Left ventricle myocardium inferior (tissue), 1 donor: ENCODE data around the gene MBD3. TPM values are rescaled to one million over a fixed set of nuclear protein-coding genes. Genes with fewer than 3 reads are reported as not detected.

Experiments used
- DNase-seq: peaks from one replicate; pipeline ENCODE4 v3.0.0-alpha.2; 2020
- H3K27ac ChIP-seq: fragments of 200-600 bp; replicated peaks from 2 replicates; pipeline ENCODE4 v1.8.0; 2021
- H3K27me3 ChIP-seq: fragments of 200-600 bp; 2 replicates; pipeline ENCODE4 v1.8.0; 2021; ENCODE audit warnings: low read depth
- H3K36me3 ChIP-seq: fragments of 200-600 bp; 2 replicates; pipeline ENCODE4 v1.8.0; 2021
- H3K4me1 ChIP-seq: fragments of 200-600 bp; 2 replicates; pipeline ENCODE4 v1.8.0; 2021
- H3K4me3 ChIP-seq: fragments of 200-600 bp; 2 replicates; pipeline ENCODE4 v1.8.0; 2021; ENCODE audit warnings: mild to moderate bottlenecking, moderate library complexity
- H3K9me3 ChIP-seq: fragments of 200-600 bp; replicated peaks from 2 replicates; pipeline ENCODE4 v1.8.0; 2021
- CTCF ChIP-seq: fragments of 200-600 bp; IDR thresholded peaks from 2 replicates; pipeline ENCODE4 v1.8.0; 2021; ENCODE audit warnings: antibody characterized with exemption, mild to moderate bottlenecking, borderline replicate concordance
- intact Hi-C: fragments of 100-400 bp; cut with micrococcal nuclease; formaldehyde crosslinking; loops from one replicate; pipeline ENCODE4 v1.11.0; 2022
- total RNA-seq: library from RNA; stranded (reverse); fragmentation: NEBNext Ultra II Directional; extraction: Animal tissue kit (Norgen Biotek cat#: 25700); gene quantifications from one replicate; pipeline ENCODE4 v1.2.1, GENCODE V29; 2021
- donor health status: DM: no; HTN: yes; CAD: no; lungs with severe emphysema.

MBD3 gene
- total RNA-seq, 1 donor from 2014 or later, result 48.6 TPM

DNA sequence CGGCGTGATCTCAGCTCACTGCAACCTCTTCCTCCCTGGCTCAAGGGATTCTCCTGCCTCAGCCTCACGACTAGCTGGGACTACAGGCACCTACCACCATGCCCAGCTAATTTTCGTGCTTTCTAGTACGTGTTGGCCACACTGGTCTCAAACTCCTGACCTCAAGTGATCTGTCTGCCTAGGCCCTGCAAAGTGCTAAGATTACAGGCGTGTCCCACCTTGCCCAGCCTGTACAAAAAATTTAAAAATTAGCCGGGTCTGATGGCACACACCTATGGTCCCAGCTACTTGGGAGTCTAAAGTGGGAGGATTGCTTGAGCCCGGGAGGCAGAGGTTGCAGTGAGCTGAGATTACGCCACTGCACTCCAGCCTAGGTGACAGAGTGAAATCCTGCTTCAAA lies 19.9 kb downstream of the MBD3 start:
- peaks cover 15% of the 10 kb centered on the region for H3K4me1 ChIP-seq
- intact Hi-C loops, result no loop called here
- peaks cover 12% of the 10 kb centered on the region for H3K36me3 ChIP-seq
- DNase-seq, result no peak
- no peak for TF ChIP-seq CTCF
- H3K4me3 ChIP-seq, result no peak overlapping the region
- H3K9me3 ChIP-seq, result no peaks in the 10 kb centered on the region
- H3K27me3 ChIP-seq, result no peaks in the 10 kb centered on the region
- no peak overlapping the region for H3K27ac ChIP-seq

- Histone ChIP-seq H3K36me3 (no peaks in the 10 kb centered on the region), H3K27ac (no peak overlapping the region), H3K4me1 (peaks cover 15% of the 10 kb centered on the region), H3K27me3 (no peaks in the 10 kb centered on the region), H3K4me3 (no peak overlapping the region), H3K9me3 (no peaks in the 10 kb centered on the region)
- no peak for DNase-seq
- intact Hi-C loops, result no loop called here
- TF ChIP-seq CTCF, result no peak
These were observed 21.3 kb downstream of the MBD3 start for GRCh38 chr19:1571358-1571757.

DNA sequence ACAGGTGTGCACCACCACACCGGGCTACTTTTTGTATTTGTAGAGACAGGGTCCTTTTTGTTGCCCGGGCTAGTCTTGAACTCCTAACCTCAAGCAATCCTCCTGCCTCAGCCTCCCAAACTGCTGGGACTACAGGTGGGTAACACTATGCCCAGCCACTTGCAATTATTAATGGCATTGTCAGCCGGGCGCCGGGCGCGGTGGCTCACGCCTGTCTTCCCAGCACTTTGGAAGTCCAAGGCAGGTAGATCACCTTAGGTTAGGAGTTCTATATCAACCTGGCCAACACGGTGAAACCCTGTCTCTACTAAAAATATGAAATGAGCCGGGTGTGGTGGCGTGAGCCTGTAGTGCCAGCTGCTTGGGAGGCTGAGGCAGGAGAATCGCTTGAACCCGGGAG lies 21.8 kb downstream of the MBD3 start:
- Histone ChIP-seq H3K27ac (no peak overlapping the region), H3K4me3 (no peak overlapping the region), H3K27me3 (no peaks in the 10 kb centered on the region), H3K36me3 (no peaks in the 10 kb centered on the region), H3K4me1 (peaks cover 20% of the 10 kb centered on the region), H3K9me3 (no peaks in the 10 kb centered on the region)
- intact Hi-C loops, result no loop called here
- TF ChIP-seq CTCF, result no peak
- DNase-seq, result no peak

- Histone ChIP-seq H3K36me3 (no peaks in the 10 kb centered on the region), H3K4me1 (peaks cover 25% of the 10 kb centered on the region), H3K27ac (no peak overlapping the region), H3K27me3 (no peaks in the 10 kb centered on the region), H3K4me3 (no peak overlapping the region), H3K9me3 (no peaks in the 10 kb centered on the region)
- TF ChIP-seq CTCF, result no peak
- DNase-seq, result no peak
- intact Hi-C loops, result no loop called here
These were observed 22.7 kb downstream of the MBD3 start for GRCh38 chr19:1569997-1570396.

- no peaks in the 10 kb centered on the region for H3K9me3 ChIP-seq
- intact Hi-C loops, result no loop called here
- H3K36me3 ChIP-seq, result no peaks in the 10 kb centered on the region
- H3K27me3 ChIP-seq, result no peaks in the 10 kb centered on the region
- DNase-seq, result peak; percentile 81
- peak within 1 kb of the TSS; percentile 87 for H3K27ac ChIP-seq
- peaks cover 25% of the 10 kb centered on the region for H3K4me1 ChIP-seq
- peak within 1 kb of the TSS; percentile 84 for H3K4me3 ChIP-seq
- no peak for TF ChIP-seq CTCF
These were observed 24.2 kb downstream of the MBD3 start, which contains the start of gene MEX3D for GRCh38 chr19:1568320-1569019. TSS of gene MEX3D (minus strand) at chr19:1568325. CDS start at chr19:1568058, 267 bp downstream.
